SK-N-MC (cell line): ENCODE data around the gene MRPL53.

Experiments
- DNase-seq: peaks from one replicate; pipeline ENCODE4 v3.0.0-alpha.2; 2011; ENCODE audit warnings: low read depth, low spot score
- H3K27ac ChIP-seq: fragments of 200-600 bp; sonication (generic); 2 replicates; pipeline ENCODE4 v1.5.1; 2016; ENCODE audit warnings: mixed run types
- H3K36me3 ChIP-seq: fragments of 200-600 bp; sonication (generic); 2 replicates; pipeline ENCODE4 v1.6.1; 2017; ENCODE audit warnings: antibody characterized with exemption, low read length, mixed read lengths; ENCODE audit not compliant: insufficient read depth
- H3K4me3 ChIP-seq: fragments of 200-600 bp; sonication (generic); 2 replicates; pipeline ENCODE4 v1.5.1; 2016
- H3K9ac ChIP-seq: fragments of 200-600 bp; sonication (generic); 2 replicates; pipeline ENCODE4 v1.8.0; 2017; ENCODE audit warnings: mixed run types, mixed read lengths; ENCODE audit not compliant: insufficient read length
- H3K9me3 ChIP-seq: fragments of 200-600 bp; sonication (generic); 2 replicates; pipeline ENCODE4 v1.6.1; 2017; ENCODE audit warnings: low read depth, mild to moderate bottlenecking, antibody characterized with exemption, low read length, moderate library complexity, mixed read lengths
- EZH2 ChIP-seq: fragments of 200-600 bp; sonication (generic); IDR thresholded peaks from one replicate; pipeline ENCODE4 v1.6.1; 2017; ENCODE audit warnings: antibody characterized with exemption
- FOXP2 ChIP-seq: optimal IDR thresholded peaks from 2 replicates; pipeline ENCODE3; 2011; ENCODE audit warnings: mild to moderate bottlenecking, moderate library complexity; ENCODE audit not compliant: insufficient read depth; ENCODE audit errors: extremely low read length, control extremely low read depth
- POLR2AphosphoS5 ChIP-seq: IDR thresholded peaks from 2 replicates; pipeline ENCODE4 v1.6.1; 2012; ENCODE audit warnings: mild to moderate bottlenecking, low read depth, low read length, borderline replicate concordance

Gene MRPL53

DNA sequence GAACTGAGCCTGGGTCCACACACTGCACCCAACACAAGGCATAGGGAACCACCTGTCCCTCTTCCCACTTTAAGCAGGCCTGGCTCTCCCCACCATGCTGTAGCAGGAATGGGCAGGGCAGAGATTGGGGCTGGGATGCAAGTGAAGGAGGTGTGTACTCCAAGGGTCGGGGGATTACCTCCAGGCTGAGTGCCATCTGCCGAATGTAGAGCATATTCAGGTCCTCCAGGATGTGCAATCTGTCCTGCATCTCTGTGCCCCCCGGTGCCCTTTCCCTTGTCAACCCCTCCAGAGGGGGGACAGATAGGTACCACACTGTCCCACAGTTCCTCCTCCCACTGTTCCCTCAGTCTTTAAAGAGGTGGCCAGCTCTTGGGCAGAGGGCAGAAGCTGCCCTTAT lies 33.1 kb downstream of the MRPL53 start:
- no peaks in the 10 kb centered on the region for H3K9me3 ChIP-seq
- peak overlapping the region; percentile 80 for H3K9ac ChIP-seq
- H3K27ac ChIP-seq, result no peak overlapping the region
- H3K36me3 ChIP-seq, result no peaks in the 10 kb centered on the region
- TF ChIP-seq FOXP2, result no peak
- TF ChIP-seq EZH2, result no peak
- no peak for TF ChIP-seq POLR2AphosphoS5
- peak overlapping the region; percentile 79 for H3K4me3 ChIP-seq
- no peak for DNase-seq

DNA sequence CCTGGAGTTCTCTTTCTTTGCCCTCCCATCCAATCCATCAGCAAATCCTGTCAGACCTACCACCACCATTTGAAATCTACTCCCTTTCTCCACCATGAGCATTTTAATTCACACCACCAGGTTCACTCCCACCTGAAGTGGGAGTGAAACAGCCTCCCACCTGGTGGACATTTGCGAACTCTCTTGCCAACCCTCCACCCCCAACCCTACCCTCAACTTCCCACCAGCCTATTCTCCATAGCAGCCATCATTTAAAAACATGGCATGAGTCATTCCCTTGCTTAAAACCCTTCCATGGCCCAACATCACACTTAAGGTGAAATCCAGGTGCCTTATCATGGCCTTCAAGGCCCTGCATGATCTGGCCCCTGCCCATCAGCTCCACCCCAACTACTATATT lies 34.2 kb downstream of the MRPL53 start:
- no peak for TF ChIP-seq FOXP2
- TF ChIP-seq POLR2AphosphoS5, result no peak
- no peak for TF ChIP-seq EZH2
- no peaks in the 10 kb centered on the region for H3K36me3 ChIP-seq
- no peak overlapping the region for H3K27ac ChIP-seq
- H3K9me3 ChIP-seq, result no peaks in the 10 kb centered on the region
- no peak overlapping the region for H3K4me3 ChIP-seq
- no peak overlapping the region for H3K9ac ChIP-seq
- DNase-seq, result no peak

DNA sequence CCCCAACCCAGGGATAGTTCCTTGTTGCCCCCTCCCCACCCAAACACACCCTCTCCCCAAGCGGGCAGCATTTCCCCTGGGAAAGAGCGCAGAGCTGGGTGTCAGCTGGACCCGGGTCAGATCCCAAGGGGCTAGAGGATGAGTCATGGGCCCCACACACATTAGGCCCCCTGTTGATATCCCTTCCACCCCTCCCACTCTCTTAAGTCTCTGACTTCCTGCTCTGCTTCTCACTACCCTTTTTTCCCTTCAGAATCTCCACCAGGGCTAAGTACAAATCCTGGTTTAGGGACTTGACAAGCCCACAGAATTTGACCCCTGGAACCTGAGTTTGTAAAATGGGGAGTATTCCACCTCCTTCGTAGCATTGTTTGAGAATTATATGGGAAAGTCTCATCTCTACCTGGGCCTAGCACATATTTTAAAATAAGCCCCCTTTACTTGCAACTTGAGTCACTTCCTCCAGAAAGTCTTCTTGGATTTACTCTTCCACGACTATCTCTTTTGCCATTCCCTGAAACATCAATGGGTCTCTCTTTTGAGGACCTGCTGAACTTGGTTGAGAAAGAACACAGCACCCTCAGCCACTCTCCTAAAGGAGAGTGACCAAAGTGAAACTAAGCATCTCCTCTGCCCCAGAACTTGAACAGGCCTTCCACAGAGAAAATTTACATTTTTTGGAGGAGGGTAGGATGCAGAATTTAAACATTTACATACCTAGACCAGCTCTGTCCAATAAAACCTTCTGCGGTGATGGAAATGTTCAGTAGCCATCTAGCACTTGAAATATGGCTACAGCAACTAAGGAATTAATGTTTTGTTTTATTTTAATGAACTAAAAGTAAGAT lies 35.4 kb downstream of the MRPL53 start:
- no peak overlapping the region for H3K4me3 ChIP-seq
- DNase-seq, result no peak
- H3K9ac ChIP-seq, result no peak overlapping the region
- H3K27ac ChIP-seq, result no peak overlapping the region
- no peaks in the 10 kb centered on the region for H3K9me3 ChIP-seq
- no peaks in the 10 kb centered on the region for H3K36me3 ChIP-seq
- TF ChIP-seq FOXP2, result no peak
- TF ChIP-seq POLR2AphosphoS5, result no peak
- TF ChIP-seq EZH2, result no peak

DNA sequence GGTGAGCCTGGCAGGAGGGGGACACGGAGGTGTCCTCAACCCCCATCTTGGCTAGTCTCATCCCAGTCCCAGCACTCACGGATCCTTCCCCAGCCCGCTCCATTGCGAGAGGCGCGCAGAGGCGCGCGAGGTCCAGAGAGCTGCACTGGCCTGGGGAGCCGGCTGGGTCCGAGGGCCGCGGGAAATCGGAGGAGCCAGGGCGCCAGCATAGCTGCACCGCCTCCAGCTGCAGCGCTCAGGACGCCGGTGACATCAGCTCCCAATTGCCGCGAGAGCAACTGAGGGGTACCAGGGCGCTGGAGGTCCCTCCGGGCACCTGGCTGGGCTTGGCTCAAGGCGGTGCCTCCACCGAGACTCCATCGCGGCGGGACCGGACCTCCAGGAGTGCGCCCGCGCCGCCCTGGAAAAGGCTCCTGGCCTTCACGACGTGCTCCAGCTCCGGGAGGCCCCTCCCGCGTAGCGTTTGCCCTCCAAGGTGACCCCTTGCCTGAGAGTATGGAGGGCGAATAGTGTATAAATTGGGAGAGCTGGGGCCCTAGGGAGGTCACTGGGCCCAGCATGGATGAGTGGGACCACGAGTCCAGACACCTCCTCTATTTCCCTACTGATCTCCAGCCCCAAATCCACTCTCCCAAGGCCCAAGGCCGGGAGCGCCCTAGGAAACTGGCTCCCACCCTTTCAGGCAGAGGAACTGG lies 36.2 kb downstream of the MRPL53 start:
- Histone ChIP-seq H3K36me3 (no peaks in the 10 kb centered on the region), H3K9ac (no peak overlapping the region), H3K4me3 (no peak overlapping the region), H3K9me3 (no peaks in the 10 kb centered on the region), H3K27ac (no peak overlapping the region)
- DNase-seq, result no peak
- TF ChIP-seq POLR2AphosphoS5, result no peak
- no peak for TF ChIP-seq FOXP2
- TF ChIP-seq EZH2, result no peak

DNA sequence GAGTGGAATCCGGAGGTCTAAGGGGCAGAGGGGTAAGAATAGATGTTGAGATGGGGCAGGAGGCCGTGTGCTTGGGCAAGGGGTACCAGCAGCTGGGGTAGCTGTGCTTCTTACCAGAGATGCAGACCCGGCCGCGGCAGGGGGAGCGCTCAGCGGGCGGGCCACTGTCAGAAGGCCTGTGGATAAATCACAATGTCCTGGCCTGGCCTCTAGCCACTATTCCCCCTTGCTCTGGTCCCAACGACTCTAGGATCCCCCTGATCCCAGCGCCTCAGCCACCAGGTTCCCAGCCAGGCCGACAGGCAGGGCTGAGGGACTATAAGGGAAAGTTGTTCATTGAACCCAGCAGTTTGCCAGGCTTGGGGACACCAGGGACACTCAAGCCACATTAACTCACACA lies 42.0 kb downstream of the MRPL53 start:
- H3K4me3 ChIP-seq, result no peak overlapping the region
- no peak overlapping the region for H3K27ac ChIP-seq
- H3K9me3 ChIP-seq, result no peaks in the 10 kb centered on the region
- H3K36me3 ChIP-seq, result peaks cover 4% of the 10 kb centered on the region; the same call in 1 of the 2 replicates
- H3K9ac ChIP-seq, result no peak overlapping the region
- no peak for DNase-seq
- TF ChIP-seq EZH2, result no peak
- no peak for TF ChIP-seq FOXP2
- TF ChIP-seq POLR2AphosphoS5, result no peak

DNA sequence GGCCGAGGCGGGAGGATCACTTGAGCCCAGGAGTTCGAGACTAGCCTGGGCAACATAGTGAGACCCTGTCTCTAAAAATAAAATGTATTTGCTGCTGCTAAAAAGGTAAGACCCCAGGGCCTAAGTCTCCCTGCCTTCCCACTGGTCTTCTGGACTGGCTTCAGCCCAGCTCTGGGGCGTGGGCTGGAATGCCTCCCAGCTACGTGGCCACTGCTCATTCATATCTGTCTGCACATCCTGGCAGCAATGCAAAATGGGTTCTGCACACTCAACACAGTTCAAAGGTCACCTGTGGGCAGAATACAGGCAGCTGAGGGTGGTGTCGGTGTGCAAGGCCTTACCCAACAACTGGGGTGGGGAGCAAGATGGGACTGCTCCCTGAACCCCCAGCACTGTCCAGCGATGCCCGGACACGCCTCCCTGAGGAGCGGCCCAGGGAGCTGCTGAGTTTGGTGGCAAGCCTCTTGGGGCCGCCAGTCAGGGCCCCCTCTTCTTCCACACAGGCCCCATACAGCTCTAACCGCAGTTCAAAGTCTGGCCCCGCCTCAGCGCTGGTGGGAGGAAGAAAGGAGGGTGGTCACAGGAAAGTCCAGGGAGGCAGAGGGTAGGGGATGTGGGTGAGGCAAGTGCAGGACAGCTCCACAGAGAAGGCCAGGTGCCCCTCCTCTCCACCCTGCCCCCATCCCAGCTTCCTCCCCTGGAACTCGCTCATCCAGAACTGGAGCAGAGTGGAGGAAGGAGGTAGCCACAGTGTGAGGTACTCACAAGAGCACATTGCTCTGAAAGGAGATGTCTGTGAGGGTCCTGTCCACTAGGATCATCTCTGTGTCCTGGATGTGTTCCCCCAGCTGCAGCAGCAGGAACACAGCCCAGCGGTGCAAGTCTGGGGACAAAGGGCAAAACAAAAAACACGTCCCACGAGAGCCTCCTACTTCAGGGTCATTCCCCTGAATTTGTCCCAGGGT lies 42.7 kb downstream of the MRPL53 start:
- Histone ChIP-seq H3K27ac (no peak overlapping the region), H3K9me3 (no peaks in the 10 kb centered on the region), H3K36me3 (peaks cover 4% of the 10 kb centered on the region; the same call in 1 of the 2 replicates), H3K9ac (no peak overlapping the region), H3K4me3 (no peak overlapping the region)
- DNase-seq, result no peak
- TF ChIP-seq EZH2 (no peak), FOXP2 (no peak), POLR2AphosphoS5 (no peak)

DNA sequence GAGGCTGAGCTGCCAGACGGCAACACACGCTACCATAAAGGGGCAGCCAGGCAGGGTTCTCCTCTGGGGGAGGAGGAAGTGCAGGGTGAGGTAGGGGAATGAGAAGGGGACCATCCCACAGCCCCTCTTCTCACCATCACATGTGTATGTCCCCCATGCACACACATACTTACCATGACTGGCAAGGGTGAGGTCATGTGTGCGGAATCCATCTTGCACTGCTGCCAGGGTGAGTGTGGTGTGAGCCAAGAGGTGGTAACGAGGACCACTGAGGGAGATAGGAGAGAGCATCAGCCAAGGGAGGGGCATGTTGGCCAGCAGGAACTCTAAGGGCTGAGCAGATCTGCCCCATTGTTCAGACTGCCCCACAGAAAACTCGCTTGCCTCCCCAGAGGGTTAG lies 43.8 kb downstream of the MRPL53 start:
- DNase-seq, result no peak
- Histone ChIP-seq H3K36me3 (peaks cover 4% of the 10 kb centered on the region; the same call in 1 of the 2 replicates), H3K4me3 (no peak overlapping the region)

DNA sequence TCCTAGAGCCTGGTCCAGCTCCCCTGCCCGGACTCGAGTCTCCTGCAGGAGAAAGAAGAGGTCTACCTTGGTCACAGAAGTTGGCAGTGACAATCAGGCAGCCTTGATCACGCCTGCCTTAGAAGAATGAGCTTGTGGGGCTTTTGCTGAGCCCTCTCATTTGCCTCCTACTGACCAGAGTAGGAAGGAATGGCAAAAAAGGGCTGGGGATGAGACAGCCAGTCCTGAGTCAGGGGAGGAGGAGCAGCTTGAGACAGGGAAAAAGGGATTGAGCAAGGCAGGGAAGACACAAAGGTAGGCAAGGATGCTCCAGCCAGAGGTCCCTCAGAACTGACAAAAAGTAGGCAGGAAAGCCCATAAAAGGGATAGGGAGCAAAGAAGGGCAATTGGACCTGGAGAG lies 44.9 kb downstream of the MRPL53 start:
- DNase-seq, result no peak
- H3K36me3 ChIP-seq, result peaks cover 4% of the 10 kb centered on the region; the same call in 1 of the 2 replicates
- H3K27ac ChIP-seq, result no peak overlapping the region

More for the DNA sequence above, 43.8 kb downstream of the MRPL53 start:
- TF ChIP-seq EZH2, result no peak
- no peak for TF ChIP-seq FOXP2
- no peak for TF ChIP-seq POLR2AphosphoS5
- Histone ChIP-seq H3K9me3 (no peaks in the 10 kb centered on the region), H3K9ac (no peak overlapping the region), H3K27ac (no peak overlapping the region)

More for the DNA sequence above, 44.9 kb downstream of the MRPL53 start:
- Histone ChIP-seq H3K9me3 (no peaks in the 10 kb centered on the region), H3K4me3 (no peak overlapping the region), H3K9ac (no peak overlapping the region)
- no peak for TF ChIP-seq POLR2AphosphoS5
- no peak for TF ChIP-seq EZH2
- no peak for TF ChIP-seq FOXP2
